ENCODE data around the gene ABLIM1.

The ABLIM1 gene

DNA sequence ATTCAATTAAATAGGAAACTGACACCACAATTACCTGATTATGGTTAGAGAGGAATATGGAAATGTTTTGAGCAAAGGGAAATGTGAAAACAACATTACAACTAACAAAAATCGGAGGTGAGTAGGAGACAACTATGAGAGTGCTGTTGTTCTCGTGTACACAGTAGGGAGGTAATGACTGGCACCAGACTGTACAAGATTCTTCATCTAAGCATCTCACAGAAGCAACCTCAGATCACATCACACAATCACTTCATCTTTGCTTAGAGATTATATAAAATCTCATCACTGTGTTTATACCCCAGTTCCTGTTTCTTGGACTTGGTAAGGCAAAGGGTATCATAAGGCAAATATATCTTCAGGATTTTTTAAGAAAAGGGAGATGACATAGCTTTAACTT lies 14.9 kb downstream of the ABLIM1 start:
- DNase-seq = no peak

DNA sequence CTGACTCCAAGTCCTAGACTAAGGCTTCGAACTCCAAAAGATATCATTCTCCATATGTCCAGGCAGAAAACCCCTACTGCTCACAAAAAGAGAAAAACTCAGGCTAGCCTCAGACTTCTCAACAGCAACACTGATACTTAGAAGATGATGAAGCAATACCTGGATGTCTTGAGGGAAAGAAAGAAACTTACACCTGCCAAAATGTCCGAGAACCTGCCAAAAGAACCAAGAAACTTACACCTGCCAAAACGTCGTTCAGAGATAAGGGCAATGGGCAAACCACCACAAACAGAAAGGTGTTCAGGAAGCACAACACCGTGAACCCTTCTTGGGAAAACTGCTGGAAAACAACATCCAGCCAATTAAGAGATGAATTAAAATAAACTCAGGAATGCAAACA lies 15.3 kb downstream of the ABLIM1 start:
- no peak for DNase-seq

DNA sequence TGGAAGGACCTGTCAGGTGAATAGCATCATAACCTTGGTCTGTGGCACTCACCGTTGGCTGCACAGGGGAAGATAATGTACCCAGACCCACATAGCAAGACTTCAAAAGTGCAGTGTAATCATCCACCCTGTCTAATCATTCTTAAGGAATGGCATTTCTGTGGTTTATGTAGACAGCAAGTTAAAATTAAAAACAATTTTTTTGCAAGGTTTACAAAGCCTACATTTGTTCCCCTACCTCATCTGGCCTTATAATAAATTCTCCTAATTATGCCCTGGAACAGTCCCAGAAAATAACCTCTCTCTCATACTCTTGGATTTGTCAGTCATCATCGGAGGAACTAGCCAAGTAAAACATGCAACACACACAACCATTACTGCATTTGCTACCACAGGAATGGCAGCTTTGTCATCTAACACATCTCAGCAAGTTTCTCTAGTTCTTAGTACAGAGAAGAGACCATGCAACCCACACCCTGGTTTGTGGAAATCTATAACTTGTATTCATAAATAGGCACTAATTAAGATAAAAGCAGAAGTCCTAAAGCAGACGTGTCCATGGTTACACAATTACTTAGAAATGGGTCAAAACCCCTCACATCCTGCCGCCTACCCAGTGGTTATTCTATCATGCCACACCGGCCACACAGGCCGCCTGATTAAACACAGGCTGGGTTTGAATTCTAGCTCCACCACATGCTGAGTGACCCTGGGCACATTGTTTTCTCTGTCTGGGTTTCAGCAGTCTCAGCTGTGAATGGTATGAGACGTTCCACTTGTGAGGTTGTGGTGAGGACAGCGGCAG lies 19.1 kb downstream of the ABLIM1 start:
- no peak for DNase-seq

DNA sequence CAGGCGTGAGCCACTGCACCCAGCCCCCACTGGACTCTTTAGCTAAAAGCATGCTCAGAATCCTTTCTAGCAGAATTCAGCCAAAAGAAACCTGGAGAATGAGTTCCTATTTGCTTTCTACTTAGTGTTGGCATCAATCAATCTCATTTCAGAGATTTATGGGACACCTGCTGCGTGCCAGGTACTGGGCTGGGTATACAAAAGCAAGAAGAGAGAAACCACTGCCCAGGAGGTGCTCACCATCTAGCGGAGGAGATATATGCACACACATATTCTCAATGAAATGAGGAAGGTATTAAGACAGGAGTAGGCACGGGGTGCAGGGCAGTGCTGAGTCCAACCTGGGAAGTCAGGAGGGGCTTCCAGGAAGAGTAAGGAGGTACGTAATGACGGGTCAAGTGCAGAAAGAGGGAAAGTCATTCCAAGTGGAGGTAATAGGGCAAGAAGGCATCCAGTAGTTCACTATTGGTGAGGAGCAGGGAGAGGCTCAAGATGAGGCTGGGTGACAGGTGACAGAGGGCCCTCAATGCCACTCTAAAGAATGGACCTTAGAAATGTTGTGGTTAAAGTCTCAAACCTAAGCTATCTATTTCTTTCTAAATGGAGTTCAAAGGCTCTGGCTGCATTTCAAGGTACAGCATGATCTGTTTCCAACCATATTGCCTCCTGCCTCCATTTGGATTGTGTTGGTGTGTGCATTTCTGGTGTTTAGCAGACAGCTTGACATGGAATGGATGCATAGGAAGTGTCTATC lies 22.1 kb downstream of the ABLIM1 start:
- no peak for DNase-seq

DNA sequence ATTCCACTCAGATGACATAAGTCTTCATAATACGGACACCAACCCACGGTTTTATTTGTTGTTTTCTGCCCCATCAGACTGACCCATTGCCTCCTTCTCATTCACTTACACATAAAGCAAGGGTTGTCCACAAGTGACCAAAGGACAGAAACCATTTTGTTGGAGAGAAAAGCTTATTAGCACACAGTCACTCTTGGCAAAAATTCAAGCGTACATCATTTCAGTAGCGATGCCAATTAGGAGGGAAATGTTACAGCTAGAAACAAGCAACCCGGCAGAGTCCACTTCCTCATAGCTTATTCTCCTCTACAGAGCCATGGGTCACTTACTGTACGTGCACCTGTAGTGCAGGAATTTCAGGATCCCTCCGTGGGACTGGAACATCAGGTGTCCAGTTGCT lies 23.0 kb downstream of the ABLIM1 start:
- DNase-seq = no peak

DNA sequence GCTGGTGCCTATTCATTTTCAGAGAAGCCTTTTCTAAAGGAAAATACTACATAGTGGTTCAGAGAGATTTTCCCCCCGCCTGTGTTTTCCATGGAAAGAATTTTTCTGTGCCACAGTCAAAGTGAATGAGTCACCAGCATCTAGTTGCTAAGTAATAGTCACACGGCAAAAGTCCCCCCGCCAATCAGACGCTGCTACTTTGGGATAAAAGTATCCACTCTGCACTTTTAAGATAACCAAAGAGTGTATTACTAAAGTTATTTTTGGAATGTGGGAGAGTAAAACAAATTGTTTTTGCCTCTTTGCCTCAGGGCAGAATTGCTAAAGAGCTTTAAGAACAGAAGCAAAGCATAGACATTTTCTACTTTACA lies 23.5 kb downstream of the ABLIM1 start:
- DNase-seq = no peak

DNA sequence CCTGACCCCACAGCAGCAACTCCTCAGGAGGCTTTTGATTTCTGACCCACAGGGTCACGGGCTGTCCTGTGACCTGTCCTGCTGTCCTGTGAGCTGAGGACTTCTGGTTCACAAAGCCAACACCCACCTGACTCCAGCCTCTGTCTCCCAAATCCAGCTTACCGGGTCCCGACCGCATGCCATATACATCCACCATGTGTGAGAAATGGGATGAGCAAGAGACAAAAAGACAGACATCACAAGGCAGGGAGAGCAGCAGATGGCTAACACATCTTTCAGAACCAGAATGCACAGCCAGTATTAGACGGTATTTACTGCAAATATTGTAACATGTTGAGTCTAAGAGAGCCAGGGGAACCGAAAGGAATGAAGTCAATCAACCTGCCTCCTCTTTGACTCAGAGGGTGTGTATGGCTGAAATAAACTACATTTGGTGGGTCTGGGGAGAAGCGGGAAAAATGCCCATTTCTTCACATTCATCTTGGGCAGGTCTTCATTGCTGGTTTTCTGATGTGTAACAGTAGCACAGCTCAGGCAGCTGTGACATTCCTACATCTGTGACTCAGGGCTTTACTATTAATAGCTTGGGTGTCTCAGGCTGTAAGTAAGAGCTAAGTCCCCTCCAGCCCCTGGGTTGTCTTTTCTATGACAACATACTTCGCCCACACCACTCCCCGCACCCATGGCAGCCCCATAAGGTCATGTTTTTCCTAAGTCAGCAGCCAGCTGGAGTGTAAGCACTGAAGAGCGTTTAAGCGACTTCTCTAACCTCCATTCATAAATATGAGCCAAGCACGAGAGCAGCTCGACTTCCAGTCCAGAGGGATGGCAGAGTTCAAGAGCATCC lies 25.0 kb downstream of the ABLIM1 start:
- DNase-seq = no peak

DNA sequence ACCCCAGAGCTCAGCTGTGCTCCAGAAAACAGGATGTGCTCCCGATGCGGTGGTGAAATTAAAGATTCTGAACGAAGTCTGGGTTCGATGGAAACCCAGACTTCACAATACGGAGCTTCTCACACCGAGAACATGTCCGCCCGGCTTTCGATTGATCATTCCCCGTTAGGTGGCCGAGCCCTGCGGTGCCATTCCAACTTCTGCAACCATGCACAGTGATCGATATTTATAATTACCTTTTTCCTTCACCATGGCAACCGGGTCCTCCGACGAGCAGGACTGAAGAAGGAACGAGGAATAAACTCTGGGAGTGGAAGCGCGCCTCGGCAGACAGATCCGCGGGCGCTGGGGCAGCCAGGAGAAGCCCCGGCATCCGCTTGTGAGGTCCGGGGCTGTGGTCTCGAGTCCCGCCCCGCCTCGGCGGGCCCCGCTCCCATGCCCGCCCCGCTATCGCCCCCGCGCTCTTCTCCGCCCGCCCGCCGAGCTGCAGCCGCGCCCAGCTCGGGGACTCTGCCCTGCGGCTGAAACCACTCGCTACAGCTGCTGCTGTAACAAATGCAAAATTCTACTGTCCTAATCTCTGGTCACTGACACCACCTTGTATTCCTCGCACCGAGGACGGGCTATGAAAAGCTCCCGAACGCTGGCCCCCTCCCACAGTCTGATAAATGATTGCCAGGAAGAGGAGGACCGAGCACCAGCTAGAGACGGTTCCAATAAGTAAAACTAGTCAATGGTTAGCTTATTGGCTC lies 26.2 kb downstream of the ABLIM1 start:
- no peak for DNase-seq

DNA sequence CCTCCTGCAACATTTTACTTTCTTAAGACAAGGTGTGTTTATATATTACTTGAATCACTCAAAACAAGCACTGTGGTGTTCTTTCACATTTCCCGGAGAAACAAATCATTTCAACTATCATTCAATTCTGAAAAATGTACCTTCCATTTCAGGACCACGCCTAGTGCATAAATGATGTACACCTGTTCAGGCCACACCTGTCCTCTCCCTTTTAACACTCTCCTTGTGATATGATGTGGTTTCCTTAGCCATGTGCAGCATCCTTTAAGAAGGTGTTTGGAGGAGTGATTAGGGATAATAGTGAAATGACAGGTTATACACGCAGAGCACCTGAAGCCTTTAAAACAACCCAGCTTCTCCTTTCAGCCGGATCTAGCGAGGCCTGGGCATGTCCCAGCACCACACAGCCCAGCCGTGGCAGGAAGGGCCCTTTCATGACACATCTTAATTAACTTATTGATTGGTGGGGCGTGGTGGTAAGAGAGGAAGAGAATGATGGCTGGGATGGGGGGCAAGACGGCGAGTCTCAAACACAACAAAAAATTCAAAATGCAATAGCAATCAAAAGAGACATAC lies 26.9 kb downstream of the ABLIM1 start:
- DNase-seq = no peak

DNA sequence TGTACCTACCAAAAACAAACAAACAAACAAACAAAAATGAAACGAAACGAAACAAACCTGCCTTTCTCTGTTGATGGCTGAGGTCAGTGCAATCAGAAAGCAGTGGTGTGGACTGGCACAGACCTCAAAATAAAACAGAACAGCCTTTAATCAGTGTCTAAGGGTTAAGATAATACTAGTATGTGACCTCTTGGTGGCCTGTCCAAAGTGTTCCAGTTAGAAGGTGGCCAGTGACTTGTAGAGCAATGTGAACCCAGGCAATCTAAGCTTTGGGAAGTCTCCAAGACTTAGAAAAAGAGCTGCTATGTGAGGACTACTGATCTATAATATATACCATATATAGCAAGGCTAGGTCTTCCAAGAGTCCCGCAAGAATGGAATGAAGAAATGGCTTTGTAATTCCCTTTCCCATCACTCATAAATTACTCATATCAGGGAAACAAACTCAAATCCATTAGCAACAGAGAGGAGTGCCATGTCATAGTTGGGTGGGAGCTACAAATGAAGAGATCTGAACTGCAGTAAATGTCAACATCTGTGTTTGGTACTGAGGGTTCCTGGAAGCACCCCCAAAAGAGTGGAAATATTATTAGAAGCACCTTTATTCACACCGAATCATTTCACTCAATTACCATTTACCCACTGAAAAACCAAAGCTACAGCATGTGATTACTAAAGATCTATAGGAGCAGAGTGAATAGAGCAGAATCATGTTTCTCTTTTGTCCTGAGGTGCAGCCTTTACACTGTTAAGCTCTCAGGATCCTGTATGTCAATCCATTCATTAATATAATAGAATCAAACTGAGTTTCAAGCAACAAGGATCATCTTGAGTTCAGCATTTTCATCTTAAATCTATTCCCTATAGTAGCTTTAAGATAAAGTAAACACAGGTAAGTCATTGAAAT lies 28.0 kb downstream of the ABLIM1 start:
- no peak for DNase-seq

DNA sequence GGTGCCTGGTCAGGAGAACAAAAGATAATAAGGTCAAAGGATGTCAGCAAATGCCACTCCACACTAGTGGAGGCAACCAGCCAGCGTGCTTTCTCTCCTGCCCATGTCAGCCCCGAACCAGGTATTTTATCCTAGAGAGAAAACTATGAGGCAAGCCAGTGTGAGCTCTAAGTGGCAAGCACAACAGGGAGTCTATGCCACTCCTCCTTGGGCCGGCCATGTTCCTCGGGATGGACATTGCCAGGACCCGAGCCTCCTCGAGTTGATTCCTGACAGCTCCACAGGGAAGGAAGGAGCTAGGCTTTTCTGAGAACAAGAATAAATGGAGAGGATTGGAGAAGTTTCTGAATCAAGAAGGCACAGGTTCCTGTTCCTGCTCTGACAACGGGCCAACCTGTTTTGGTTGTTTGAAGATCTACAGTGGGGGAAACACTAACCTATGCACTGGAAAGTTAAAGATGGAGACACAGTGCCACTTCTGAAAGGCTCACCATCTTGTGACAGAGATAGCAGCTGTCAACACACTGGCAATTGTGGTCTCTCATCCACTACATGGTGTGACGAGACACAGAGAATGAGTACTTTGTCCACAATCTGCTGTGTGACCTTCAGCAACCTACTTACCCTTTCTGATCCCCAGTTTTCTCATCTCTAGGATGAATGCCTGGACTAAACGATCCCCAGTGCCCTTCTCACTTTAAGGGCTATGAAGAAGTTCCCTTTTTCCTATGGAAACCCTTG lies 28.8 kb downstream of the ABLIM1 start:
- DNase-seq = no peak

DNA sequence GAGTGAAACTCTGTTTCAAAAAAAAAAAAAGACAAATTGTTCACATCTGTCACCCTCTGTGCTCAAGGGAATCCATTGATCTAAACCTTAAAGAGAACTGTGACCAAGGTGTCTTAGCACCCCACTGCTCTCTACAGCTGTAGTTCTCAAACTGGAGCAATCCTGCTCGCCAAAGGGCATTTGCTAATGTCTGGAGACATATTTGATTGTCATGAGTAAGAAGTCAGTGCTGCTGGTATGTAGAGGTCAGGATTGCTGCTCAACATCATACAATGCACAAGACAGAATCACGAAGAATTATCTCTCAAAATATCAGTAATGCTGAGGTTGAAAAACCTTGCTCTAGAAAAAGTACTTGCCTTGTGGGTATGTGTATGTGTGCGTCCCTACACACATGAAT lies 30.0 kb downstream of the ABLIM1 start:
- DNase-seq = no peak

DNA sequence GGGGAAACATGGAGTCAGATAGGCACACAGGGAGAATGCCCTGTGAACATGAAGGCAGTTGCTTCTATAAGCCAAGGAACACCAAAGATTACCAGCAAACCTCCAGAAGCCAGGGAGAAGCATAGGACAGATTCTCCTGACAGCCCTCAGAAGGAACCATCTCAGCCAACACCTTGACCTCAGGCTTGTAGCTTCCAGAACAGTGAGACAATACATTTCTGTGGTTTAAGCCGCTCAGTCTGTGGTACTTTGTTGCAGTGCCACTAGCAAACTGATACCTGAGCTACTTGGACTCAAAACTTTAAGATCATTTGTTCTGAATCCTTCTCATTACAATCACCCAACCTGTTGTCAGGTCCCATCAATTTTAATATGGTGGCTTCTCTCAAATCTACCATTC lies 31.2 kb downstream of the ABLIM1 start:
- no peak for DNase-seq

DNA sequence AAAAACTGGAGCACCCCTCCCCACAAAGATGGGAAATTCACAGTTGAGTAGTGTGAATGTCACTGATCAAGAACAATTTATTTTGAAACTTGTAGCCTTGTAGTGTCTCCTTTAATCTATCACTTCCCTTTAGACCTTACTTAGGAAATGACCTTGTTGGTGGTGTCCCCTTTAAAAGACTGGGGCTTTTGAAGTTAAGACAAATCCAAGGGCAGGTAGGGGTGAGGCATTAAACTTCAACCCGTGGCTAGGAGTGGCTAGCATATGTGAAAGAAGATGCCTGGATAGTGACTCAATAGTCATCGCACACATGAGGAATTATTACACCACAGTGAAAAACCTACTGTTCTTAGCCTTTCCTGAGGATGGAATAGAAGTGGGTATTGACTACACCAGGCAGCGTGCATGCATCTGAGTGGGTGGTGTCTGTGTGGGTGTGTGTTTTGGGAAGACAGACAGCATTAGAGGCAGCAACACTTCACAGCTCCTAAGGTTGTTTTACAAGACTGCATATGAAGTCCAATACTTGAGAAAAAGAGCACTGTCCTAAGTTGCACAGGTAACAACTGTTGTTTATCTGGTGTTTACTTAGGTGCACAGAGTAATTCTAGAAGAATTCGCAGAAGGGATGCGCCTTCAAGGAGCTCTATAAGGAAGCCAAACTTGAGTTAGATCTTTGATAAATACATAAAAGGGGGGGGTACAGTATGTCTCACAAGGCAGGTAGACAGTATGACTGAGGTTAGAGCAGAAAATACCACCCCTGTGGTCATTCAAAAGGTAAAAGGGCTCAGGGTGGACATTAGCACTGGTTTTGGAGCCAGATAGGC lies 32.9 kb downstream of the ABLIM1 start:
- DNase-seq = no peak

DNA sequence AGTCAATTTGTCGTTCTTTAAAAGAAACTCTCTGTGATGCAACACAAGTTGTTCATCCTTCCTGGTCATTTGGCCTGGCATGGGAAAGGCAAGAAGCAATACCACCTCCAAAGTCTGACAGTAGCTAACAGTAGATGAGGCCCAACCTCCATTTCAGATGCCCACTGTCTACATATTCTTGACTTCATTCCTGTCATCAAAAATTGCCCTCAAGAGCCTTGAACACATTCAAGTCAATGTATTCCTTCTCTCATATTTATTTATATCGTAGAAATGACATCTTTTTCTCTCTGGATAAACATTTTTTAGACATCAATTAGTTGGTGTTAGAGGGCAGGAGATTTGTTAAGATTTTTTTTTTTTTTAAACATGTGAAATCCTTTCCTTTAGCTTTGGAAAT lies 33.7 kb downstream of the ABLIM1 start:
- DNase-seq = no peak

DNA sequence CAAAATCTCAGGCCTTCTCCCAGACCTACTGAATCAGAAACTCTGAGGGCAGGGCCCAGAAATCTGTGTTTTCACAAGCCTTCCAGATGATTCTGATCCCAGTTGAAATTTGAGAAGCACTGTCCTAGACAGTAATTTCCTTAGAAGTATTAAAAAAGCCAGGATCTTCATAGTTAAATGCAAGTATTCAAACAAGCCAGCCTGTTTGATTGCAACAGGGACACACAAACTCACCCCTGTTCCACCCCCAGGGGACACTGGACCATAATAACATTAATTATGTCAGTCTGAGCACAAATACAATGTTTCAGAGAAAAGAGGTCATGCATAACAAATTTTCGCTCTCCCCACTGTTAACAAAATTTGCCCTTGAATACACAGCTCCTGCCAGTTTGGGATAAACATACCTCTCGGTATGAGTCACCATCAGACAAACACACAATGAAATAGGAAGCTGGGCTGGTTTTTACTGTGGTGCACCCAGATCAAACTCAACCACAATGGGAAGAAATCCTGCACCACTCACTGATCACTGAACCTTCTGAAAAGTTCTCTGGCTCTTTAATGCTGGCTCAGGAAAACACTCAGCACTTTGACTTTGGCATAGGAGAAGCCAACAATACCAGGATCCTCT lies 34.3 kb downstream of the ABLIM1 start:
- no peak for DNase-seq

DNA sequence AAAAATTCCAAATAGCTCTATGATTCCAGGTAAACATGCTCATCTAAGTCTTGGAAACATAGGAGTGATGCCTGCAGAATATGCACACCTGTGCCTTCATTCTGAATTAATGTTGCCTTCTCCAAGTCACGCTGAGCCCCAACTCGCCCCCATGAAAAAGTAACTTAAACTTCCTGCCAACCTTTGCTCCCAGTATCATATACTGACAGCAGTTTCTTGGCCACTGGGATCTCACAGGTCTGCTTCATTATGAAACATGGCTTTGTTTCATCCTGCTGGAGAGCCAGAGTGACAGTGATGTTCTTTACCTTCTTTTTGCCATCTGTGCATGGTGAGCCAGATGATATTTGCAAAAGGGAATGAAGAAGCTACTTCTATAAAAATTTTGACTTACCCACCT lies 34.9 kb downstream of the ABLIM1 start:
- DNase-seq = no peak

DNA sequence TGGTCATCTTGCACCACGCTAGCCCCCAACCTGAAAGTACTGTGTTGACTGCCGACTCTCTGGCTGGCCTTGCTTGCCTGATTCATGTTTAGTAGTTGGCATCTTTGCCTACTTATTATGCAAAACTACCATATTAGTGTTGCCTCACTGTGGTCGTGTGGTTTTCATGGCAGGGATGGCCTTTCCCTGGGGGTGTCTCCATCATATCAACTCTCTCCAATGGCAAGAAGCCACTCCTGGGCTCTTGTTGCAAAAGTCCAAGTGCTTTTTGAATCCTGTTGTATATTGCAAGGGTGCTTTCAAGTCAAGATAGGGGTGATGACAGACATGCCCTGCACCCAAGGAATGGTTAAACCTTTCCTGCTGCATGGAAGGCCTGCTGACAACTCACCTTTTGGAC lies 39.4 kb downstream of the ABLIM1 start:
- no peak for DNase-seq

DNA sequence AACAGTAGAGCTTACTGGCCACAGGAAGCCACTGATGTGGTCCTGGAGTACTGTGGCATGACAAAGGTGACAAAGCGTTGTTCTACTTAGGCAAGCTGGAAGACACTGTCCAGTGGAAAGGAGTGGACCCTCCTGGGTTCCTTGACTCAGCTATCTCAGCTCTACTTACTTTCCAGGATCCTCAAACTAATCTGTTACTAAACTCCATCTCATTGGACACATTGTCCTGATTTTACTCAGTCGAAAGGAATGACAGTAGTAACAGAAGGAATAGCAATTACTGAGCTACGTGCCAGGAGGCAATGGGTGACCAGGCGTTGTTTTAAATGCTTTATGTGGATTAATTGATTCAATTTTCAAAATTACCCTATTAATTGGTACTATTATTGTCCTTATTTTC lies 41.6 kb downstream of the ABLIM1 start:
- no peak for DNase-seq
